Gastroesophageal sphincter (tissue), 4 donors: ENCODE data around the gene TGM6. TPM values are rescaled to one million over a fixed set of nuclear protein-coding genes. Genes with fewer than 3 reads are reported as not detected.

Experiments
- ATAC-seq: fragments of 150-250 bp; one replicate; pipeline ENCODE4 v1.9.1; 2016; ENCODE audit warnings: mild to moderate bottlenecking, moderate library complexity
- H3K27ac ChIP-seq, 4 donors: fragments of 200-600 bp; sonication (generic) in 3 of 4; 1 replicate in 3 of 4; 2 replicates in 1 of 4; pipeline ENCODE4 v1.5.1; 2016 to 2019
- H3K27me3 ChIP-seq: fragments of 200-600 bp; sonication (generic); one replicate; pipeline ENCODE4 v1.5.1; 2019
- H3K36me3 ChIP-seq, 2 donors: fragments of 200-600 bp; sonication (generic); one replicate each; pipeline ENCODE4 v1.5.1; 2019; ENCODE audit warnings: control low read depth in 1 of 2
- H3K4me1 ChIP-seq, 3 donors: fragments of 200-600 bp; sonication (generic); 1 replicate in 2 of 3; 2 replicates in 1 of 3; pipeline ENCODE4 v1.5.1; 2016 to 2019; ENCODE audit warnings: control low read depth in 2 of 3
- H3K4me3 ChIP-seq, 2 donors: fragments of 200-600 bp; sonication (generic); one replicate each; pipeline ENCODE4 v1.5.1; 2019; ENCODE audit warnings: mild to moderate bottlenecking in 1 of 2, moderate library complexity in 1 of 2
- H3K9me3 ChIP-seq, 3 donors: fragments of 200-600 bp; sonication (generic); one replicate each; pipeline ENCODE4 v1.5.1; 2017 to 2019; ENCODE audit warnings: control low read depth in 2 of 3
- CTCF ChIP-seq, 4 experiments: fragments of 200-600 bp in 2 of 4; fragments of 450-650 bp in 2 of 4; sonication (generic) in 1 of 4; IDR thresholded peaks; one replicate each; pipeline ENCODE4 v1.5.1; 2017 to 2019; ENCODE audit warnings: antibody characterized with exemption in 4 of 4, mild to moderate bottlenecking in 2 of 4, moderate library complexity in 2 of 4
- EP300 ChIP-seq: sonication (generic); formaldehyde crosslinking; IDR thresholded peaks from one replicate; pipeline ENCODE4 v1.6.1; 2017; ENCODE audit warnings: antibody characterized with exemption, mild to moderate bottlenecking
- POLR2A ChIP-seq, 2 donors: fragments of 450-650 bp; IDR thresholded peaks; one replicate each; pipeline ENCODE4 v1.6.1; 2017; ENCODE audit warnings: antibody characterized with exemption in 2 of 2, mild to moderate bottlenecking in 2 of 2, moderate library complexity in 1 of 2
- POLR2AphosphoS5 ChIP-seq: sonication (generic); formaldehyde crosslinking; IDR thresholded peaks from one replicate; pipeline ENCODE4 v1.6.1; 2017; ENCODE audit warnings: antibody characterized with exemption
- WGBS, 2 donors: methylation state at CpG; one replicate each; pipeline ENCODE4 v1.1.5; 2018; ENCODE audit warnings: low coverage in 1 of 2; 5-methylcytosine and 5-hydroxymethylcytosine counted together
- total RNA-seq, 4 donors: library from RNA; depleted of rRNA; stranded (reverse); fragments of >200 nt; gene quantifications; one replicate each; pipeline ENCODE4 v1.1.0, GENCODE V29; 2016

The TGM6 gene
- total RNA-seq, 4 donors from 2014 or later, result not detected

- no peak overlapping the region for H3K27ac ChIP-seq
- no peak overlapping the region for H3K4me3 ChIP-seq
- H3K4me1 ChIP-seq, result no peaks in the 10 kb centered on the region
- WGBS, 2 donors, result 61 to 66% methylated on average over 3 of the region's 5 CpGs
- no peak for ATAC-seq
- H3K9me3 ChIP-seq, result peaks cover 0 to 34% (median 0%) of the 10 kb centered on the region in 3 donors
- peaks cover 28% of the 10 kb centered on the region for H3K27me3 ChIP-seq
- H3K36me3 ChIP-seq, result no peaks in the 10 kb centered on the region
- TF ChIP-seq CTCF (IDR thresholded peaks at IDR 0.05) (no peak), POLR2AphosphoS5 (no peak), EP300 (no peak), POLR2A (IDR thresholded peaks at IDR 0.05) (no peak)
These were observed 5.9 kb downstream of the TGM6 start for GRCh38 chr20:2386516-2387179.

- ATAC-seq, result no peak
- H3K4me1 ChIP-seq, result no peaks in the 10 kb centered on the region
- peaks cover 0 to 34% (median 0%) of the 10 kb centered on the region in 3 donors for H3K9me3 ChIP-seq
- no peak overlapping the region for H3K27ac ChIP-seq
- no peaks in the 10 kb centered on the region for H3K36me3 ChIP-seq
- H3K4me3 ChIP-seq, result no peak overlapping the region
- TF ChIP-seq EP300 (no peak), POLR2AphosphoS5 (no peak), POLR2A (IDR thresholded peaks at IDR 0.05) (no peak), CTCF (IDR thresholded peaks at IDR 0.05) (no peak)
- 30% methylated on average over 2 of the region's 2 CpGs; no CpG with 5 or more reads in 1 of the 2 donors for WGBS, 2 donors
- H3K27me3 ChIP-seq, result peaks cover 28% of the 10 kb centered on the region
These were observed 6.5 kb downstream of the TGM6 start for GRCh38 chr20:2387180-2387577.

GRCh38 chr20:2387580-2387979 is 6.9 kb downstream of the TGM6 start:
- no peaks in the 10 kb centered on the region for H3K36me3 ChIP-seq
- 80% methylated on average over 1 of the region's 4 CpGs; no CpG with 5 or more reads in 1 of the 2 donors for WGBS, 2 donors
- TF ChIP-seq CTCF (IDR thresholded peaks at IDR 0.05) (no peak), POLR2AphosphoS5 (no peak), POLR2A (IDR thresholded peaks at IDR 0.05) (no peak), EP300 (no peak)
- H3K9me3 ChIP-seq, result peaks cover 0 to 34% (median 0%) of the 10 kb centered on the region in 3 donors
- no peak overlapping the region for H3K4me3 ChIP-seq
- no peaks in the 10 kb centered on the region for H3K4me1 ChIP-seq
- H3K27ac ChIP-seq, result no peak overlapping the region
- peaks cover 27% of the 10 kb centered on the region for H3K27me3 ChIP-seq
- no peak for ATAC-seq

GRCh38 chr20:2390951-2391675 is 10.4 kb downstream of the TGM6 start:
- Histone ChIP-seq H3K4me1 (no peaks in the 10 kb centered on the region), H3K9me3 (peaks cover 0 to 33% (median 0%) of the 10 kb centered on the region in 3 donors), H3K27ac (no peak overlapping the region), H3K27me3 (peaks cover 16% of the 10 kb centered on the region), H3K36me3 (no peaks in the 10 kb centered on the region), H3K4me3 (no peak overlapping the region)
- ATAC-seq, result no peak
- 51 to 63% methylated on average over 6 to 7 of the region's 7 CpGs for WGBS, 2 donors
- TF ChIP-seq EP300 (no peak), CTCF (IDR thresholded peaks at IDR 0.05) (no peak), POLR2AphosphoS5 (no peak), POLR2A (IDR thresholded peaks at IDR 0.05) (no peak)
